Activated B cell treated with CpG ODN at 0.5 μM for 24 hours (primary cell): ENCODE results near the gene CCDC81. TPM values are rescaled to one million over a fixed set of nuclear protein-coding genes. Genes with fewer than 3 reads are reported as not detected.
A peak's percentile ranks its signal among the peaks of the same experiment; 100 is the strongest.

Experiments used
- ATAC-seq: fragments of 200-7000 bp; cut with Tn5 transposase; one replicate; pipeline ENCODE4 v1.10.0; 2021; ENCODE audit warnings: low read depth, mild to moderate bottlenecking, moderate library complexity
- CTCF ChIA-PET: fragments of 350-600 bp; sonication (Branson Sonifier 250); formaldehyde crosslinking; loops from one replicate; lab custom pipeline; 2021; ENCODE audit warnings: antibody characterized with exemption; lab: Charles Lee
- POLR2A ChIA-PET: fragments of 350-600 bp; sonication (Branson Sonifier 250); formaldehyde crosslinking; loops from one replicate; lab custom pipeline; 2021; ENCODE audit warnings: antibody characterized with exemption; lab: Charles Lee
- DNase-seq: peaks from one replicate; pipeline ENCODE4 v3.0.0; 2022
- H3K27ac Mint-ChIP-seq: one replicate; pipeline ENCODE4 v1.8.0; 2020; ENCODE audit warnings: mixed read lengths
- H3K27me3 Mint-ChIP-seq: one replicate; pipeline ENCODE4 v1.8.0; 2021; ENCODE audit warnings: mixed read lengths
- H3K36me3 Mint-ChIP-seq: one replicate; pipeline ENCODE4 v1.8.0; 2021; ENCODE audit warnings: low read depth, mixed read lengths
- H3K4me1 Mint-ChIP-seq: one replicate; pipeline ENCODE4 v1.8.0; 2021; ENCODE audit warnings: mixed read lengths
- H3K4me3 Mint-ChIP-seq: one replicate; pipeline ENCODE4 v1.8.0; 2020; ENCODE audit warnings: mild to moderate bottlenecking, mixed read lengths
- H3K9me3 Mint-ChIP-seq: one replicate; pipeline ENCODE4 v1.8.0; 2020; ENCODE audit warnings: mixed read lengths
- CTCF ChIP-seq: fragments of 200-600 bp; IDR thresholded peaks from one replicate; pipeline ENCODE4 v1.8.0; 2022; ENCODE audit warnings: antibody characterized with exemption, mild to moderate bottlenecking
- intact Hi-C: fragments of 100-400 bp; cut with micrococcal nuclease; formaldehyde crosslinking; loops from one replicate; pipeline ENCODE4 v1.15.1; 2024
- total RNA-seq: library from RNA; stranded (reverse); gene quantifications from 2 replicates; pipeline ENCODE4 v1.2.3, GENCODE V29; 2022

CCDC81 gene
- total RNA-seq, 1 donor from 2014 or later, result 0.82 TPM

- H3K27me3 Mint-ChIP-seq, result no peaks in the 10 kb centered on the region
- H3K4me1 Mint-ChIP-seq, result no peaks in the 10 kb centered on the region
- POLR2A ChIA-PET, result interaction anchor here (0.6 kb wide), 1 partner anchor 378 kb away, joined by 3 read pairs; no protein-coding TSS in a partner anchor
- no peaks in the 10 kb centered on the region for H3K9me3 Mint-ChIP-seq
- H3K36me3 Mint-ChIP-seq, result no peaks in the 10 kb centered on the region
- ATAC-seq (no peak), DNase-seq (no peak)
- no peak overlapping the region for H3K27ac Mint-ChIP-seq
- CTCF ChIA-PET, result interaction anchor here (1.5 kb wide), 1 partner anchor 9 kb away, joined by 5 read pairs; no protein-coding TSS in a partner anchor
- no peak overlapping the region for H3K4me3 Mint-ChIP-seq
- intact Hi-C loops, result no loop called here
- no peak for TF ChIP-seq CTCF
Observed at GRCh38 chr11:86447763-86448480, 73.2 kb downstream of the CCDC81 start.

DNA sequence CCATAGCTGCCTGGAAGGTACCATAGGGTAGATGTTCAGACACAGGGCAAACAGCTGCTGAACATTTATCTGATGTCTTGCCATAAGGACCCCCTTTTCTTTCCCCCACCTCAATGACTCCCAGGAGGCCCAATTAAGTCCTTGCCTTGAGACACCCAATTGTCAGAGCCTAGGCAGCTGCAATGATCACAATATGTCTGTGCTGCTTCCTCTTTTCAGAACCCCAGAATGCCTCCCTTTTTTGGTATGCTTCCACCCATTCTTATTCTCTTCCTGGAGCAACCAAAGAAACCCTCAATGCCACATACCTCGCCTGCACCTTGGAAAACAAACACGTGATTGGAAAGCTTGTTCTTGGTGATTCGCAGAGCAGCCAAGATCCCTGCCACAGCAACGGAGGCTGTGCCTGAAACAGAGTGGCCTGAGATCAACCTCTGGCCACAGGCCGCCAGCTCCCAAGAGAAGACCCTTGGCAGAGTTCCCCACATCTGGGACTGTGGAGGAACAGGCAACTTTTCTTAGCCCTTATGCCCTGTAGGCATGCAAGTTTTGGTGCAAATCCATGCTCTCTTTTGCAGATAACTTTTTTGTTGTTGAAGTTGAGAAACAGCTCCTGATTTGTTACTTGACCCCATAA lies 75.4 kb downstream of the CCDC81 start:
- no peak overlapping the region for H3K4me3 Mint-ChIP-seq
- no peaks in the 10 kb centered on the region for H3K4me1 Mint-ChIP-seq
- H3K9me3 Mint-ChIP-seq, result no peaks in the 10 kb centered on the region
- no peak for DNase-seq
- TF ChIP-seq CTCF, result no peak
- H3K27ac Mint-ChIP-seq, result no peak overlapping the region
- ATAC-seq, result no peak
- intact Hi-C loops, result no loop called here
- no peaks in the 10 kb centered on the region for H3K27me3 Mint-ChIP-seq
- H3K36me3 Mint-ChIP-seq, result no peaks in the 10 kb centered on the region
- CTCF ChIA-PET, result no interaction called here
- POLR2A ChIA-PET, result no interaction called here

DNA sequence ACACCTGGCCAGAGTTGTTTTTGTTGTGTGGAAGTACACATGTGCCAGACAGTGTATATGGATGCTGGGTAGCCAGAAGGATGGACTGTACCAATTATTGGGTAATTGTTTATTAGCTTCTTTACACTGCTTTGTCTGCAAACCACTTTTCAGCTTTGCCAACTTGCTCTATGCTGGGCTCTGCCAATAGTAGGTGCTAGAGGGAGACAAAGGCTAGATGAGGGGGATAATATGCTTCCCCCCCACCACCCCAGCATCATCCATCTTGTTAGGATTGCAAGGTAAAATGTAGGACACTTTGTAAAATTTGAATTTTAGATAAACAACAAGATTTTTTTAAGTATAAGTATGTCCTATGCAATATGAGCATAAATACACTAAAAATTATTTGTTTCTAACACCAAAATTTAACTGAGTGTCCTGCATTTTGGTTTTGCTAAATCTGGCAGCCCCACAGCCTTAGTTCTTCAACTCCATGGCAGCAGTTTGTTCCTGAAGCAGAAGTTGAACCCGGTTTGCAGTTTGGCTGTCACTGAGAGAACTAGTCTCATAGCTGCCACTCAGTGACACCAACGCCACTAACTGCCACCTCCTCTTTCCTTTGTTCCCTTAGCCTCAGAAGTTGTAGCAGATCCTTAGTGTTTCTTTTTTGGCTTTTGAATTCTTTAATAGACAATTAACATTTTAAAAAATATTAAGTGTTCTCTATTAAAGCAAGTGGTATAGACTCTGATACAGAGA lies 78.8 kb downstream of the CCDC81 start:
- Mint-ChIP-seq H3K27ac (no peak overlapping the region), H3K9me3 (no peaks in the 10 kb centered on the region), H3K4me1 (peaks cover 2% of the 10 kb centered on the region), H3K36me3 (no peaks in the 10 kb centered on the region), H3K4me3 (no peak overlapping the region), H3K27me3 (no peaks in the 10 kb centered on the region)
- DNase-seq (no peak), ATAC-seq (no peak)
- no peak for TF ChIP-seq CTCF
- intact Hi-C loops, result no loop called here
- POLR2A ChIA-PET, result no interaction called here
- CTCF ChIA-PET, result interaction anchor here (0.7 to 3.3 kb wide), 3 partner anchors 155 to 364 kb away, joined by 3 to 15 read pairs (median 3); no protein-coding TSS in a partner anchor

GRCh38 chr11:86456075-86456939 lies 81.6 kb downstream of the CCDC81 start:
- Mint-ChIP-seq H3K27ac (no peak overlapping the region), H3K4me1 (peaks cover 2% of the 10 kb centered on the region), H3K27me3 (no peaks in the 10 kb centered on the region), H3K36me3 (no peaks in the 10 kb centered on the region), H3K9me3 (no peaks in the 10 kb centered on the region), H3K4me3 (no peak overlapping the region)
- intact Hi-C loops, result loop anchor here (1.0 to 5.0 kb wide), 7 partner anchors 152 to 859 kb away; partner anchors contain the start of genes CCDC83 and PRSS23
- peak; percentile 47 for ATAC-seq
- ChIA-PET CTCF (interaction anchor here (1.0 to 3.3 kb wide), 8 partner anchors 8 to 602 kb away, joined by 3 to 27 read pairs (median 6); partner anchors contain the start of gene CCDC83), POLR2A (no interaction called here)
- peak; percentile 65 for TF ChIP-seq CTCF
- peak; percentile 45 for DNase-seq
